ENCODE measurements around the gene ELMOD3. TPM values are rescaled to one million over a fixed set of nuclear protein-coding genes. Genes with fewer than 3 reads are reported as not detected.
A peak's percentile ranks its signal among the peaks of the same experiment; 100 is the strongest.
"Not testable (repeated sequence)": the region's sequence is repeated elsewhere in the genome, so short reads cannot be mapped to it uniquely, and the experiment has no call there.

The ELMOD3 gene
- total RNA-seq, 1 donor from 2014 or later: 18.9 TPM

- Mint-ChIP-seq H3K9me3 (peaks cover 20% of the 10 kb centered on the region), H3K36me3 (ENCODE audit: low read depth) (peaks cover 77% of the 10 kb centered on the region), H3K4me1 (ENCODE audit: low read depth) (peaks cover 23% of the 10 kb centered on the region), H3K27ac (no peak overlapping the region), H3K4me3 (ENCODE audit: low read depth) (no peak overlapping the region), H3K27me3 (ENCODE audit: low read depth) (no peaks in the 10 kb centered on the region)
- intact Hi-C loops (cut with micrococcal nuclease): no loop called here
- no peak for DNase-seq (ENCODE audit: low spot score)
Observed at GRCh38 chr2:85401844-85402243, 47.3 kb downstream of the ELMOD3 start.

- peak; percentile 70 for DNase-seq (ENCODE audit: low spot score)
- peak overlapping the region; percentile 80 for H3K27ac Mint-ChIP-seq
- intact Hi-C loops (cut with micrococcal nuclease): loop anchor here (5.0 kb wide), 2 partner anchors 78 to 702 kb away; partner anchors contain the start of genes POLR1A, PTCD3 and TGOLN2
- H3K9me3 Mint-ChIP-seq: peaks cover 24% of the 10 kb centered on the region
- peaks cover 41% of the 10 kb centered on the region for H3K4me1 Mint-ChIP-seq (ENCODE audit: low read depth)
- H3K4me3 Mint-ChIP-seq (ENCODE audit: low read depth): peak overlapping the region; percentile 58
- no peaks in the 10 kb centered on the region for H3K27me3 Mint-ChIP-seq (ENCODE audit: low read depth)
- peaks cover 54% of the 10 kb centered on the region for H3K36me3 Mint-ChIP-seq (ENCODE audit: low read depth)
Observed at GRCh38 chr2:85405201-85406059, 50.9 kb downstream of the ELMOD3 start.

- H3K4me3 Mint-ChIP-seq (ENCODE audit: low read depth): peak within 1 kb of the TSS; percentile 88
- peak; percentile 56 for DNase-seq (ENCODE audit: low spot score)
- intact Hi-C loops (cut with micrococcal nuclease): loop anchor here (2.0 to 5.0 kb wide), 3 partner anchors 83 to 697 kb away; partner anchors contain the start of genes MAT2A, POLR1A, PTCD3 and TGOLN2
- H3K27me3 Mint-ChIP-seq (ENCODE audit: low read depth): no peaks in the 10 kb centered on the region
- H3K36me3 Mint-ChIP-seq (ENCODE audit: low read depth): peaks cover 18% of the 10 kb centered on the region
- peaks cover 5% of the 10 kb centered on the region for H3K9me3 Mint-ChIP-seq
- peak within 1 kb of the TSS; percentile 83 for H3K27ac Mint-ChIP-seq
- H3K4me1 Mint-ChIP-seq (ENCODE audit: low read depth): peaks cover 56% of the 10 kb centered on the region
Observed at GRCh38 chr2:85409845-85410583, 55.4 kb downstream of the ELMOD3 start, which contains the start of gene CAPG. TSS of gene CAPG (minus strand) at chr2:85410366. CDS start at chr2:85402145, 8,221 bp downstream.

GRCh38 chr2:85410584-85411404 is 56.2 kb downstream of the ELMOD3 start:
- no peak for DNase-seq (ENCODE audit: low spot score)
- peaks cover 55% of the 10 kb centered on the region for H3K4me1 Mint-ChIP-seq (ENCODE audit: low read depth)
- H3K27ac Mint-ChIP-seq: peak overlapping the region; percentile 83
- H3K4me3 Mint-ChIP-seq (ENCODE audit: low read depth): peak overlapping the region; percentile 88
- H3K27me3 Mint-ChIP-seq (ENCODE audit: low read depth): no peaks in the 10 kb centered on the region
- intact Hi-C loops (cut with micrococcal nuclease): no loop called here
- H3K36me3 Mint-ChIP-seq (ENCODE audit: low read depth): peaks cover 10% of the 10 kb centered on the region
- H3K9me3 Mint-ChIP-seq: peaks cover 4% of the 10 kb centered on the region

- peaks cover 9% of the 10 kb centered on the region for H3K36me3 Mint-ChIP-seq (ENCODE audit: low read depth)
- no peak overlapping the region for H3K27ac Mint-ChIP-seq
- peaks cover 51% of the 10 kb centered on the region for H3K4me1 Mint-ChIP-seq (ENCODE audit: low read depth)
- intact Hi-C loops (cut with micrococcal nuclease): no loop called here
- H3K27me3 Mint-ChIP-seq (ENCODE audit: low read depth): no peaks in the 10 kb centered on the region
- no peak for DNase-seq (ENCODE audit: low spot score)
- peak overlapping the region; percentile 88 for H3K4me3 Mint-ChIP-seq (ENCODE audit: low read depth)
- H3K9me3 Mint-ChIP-seq: peaks cover 4% of the 10 kb centered on the region
Observed at GRCh38 chr2:85411405-85411748, 56.8 kb downstream of the ELMOD3 start.

GRCh38 chr2:85413592-85414420 is 59.2 kb downstream of the ELMOD3 start:
- peak overlapping the region; percentile 85 for H3K4me3 Mint-ChIP-seq (ENCODE audit: low read depth)
- H3K4me1 Mint-ChIP-seq (ENCODE audit: low read depth): peaks cover 44% of the 10 kb centered on the region
- peak overlapping the region; percentile 62 for H3K27ac Mint-ChIP-seq
- no peaks in the 10 kb centered on the region for H3K9me3 Mint-ChIP-seq
- no peak for DNase-seq (ENCODE audit: low spot score)
- intact Hi-C loops (cut with micrococcal nuclease): no loop called here
- no peaks in the 10 kb centered on the region for H3K36me3 Mint-ChIP-seq (ENCODE audit: low read depth)
- H3K27me3 Mint-ChIP-seq (ENCODE audit: low read depth): no peaks in the 10 kb centered on the region

- DNase-seq (ENCODE audit: low spot score); H3K36me3 Mint-ChIP-seq (ENCODE audit: low read depth); H3K27me3 Mint-ChIP-seq (ENCODE audit: low read depth); intact Hi-C loops (cut with micrococcal nuclease); H3K9me3 Mint-ChIP-seq: not testable (repeated sequence)
- Mint-ChIP-seq H3K27ac (peak overlapping the region; percentile 25), H3K4me3 (ENCODE audit: low read depth) (peak overlapping the region; percentile 1), H3K4me1 (ENCODE audit: low read depth) (peaks cover 46% of the 10 kb centered on the region)
Observed at GRCh38 chr2:85414421-85414759, 59.8 kb downstream of the ELMOD3 start.

- intact Hi-C loops (cut with micrococcal nuclease): loop anchor here (5.0 kb wide), 2 partner anchors 182 to 197 kb away; partner anchors contain the start of genes C2orf68 and RNF181
- Mint-ChIP-seq H3K36me3 (ENCODE audit: low read depth) (no peaks in the 10 kb centered on the region), H3K4me1 (ENCODE audit: low read depth) (peaks cover 45% of the 10 kb centered on the region), H3K27ac (peak overlapping the region; percentile 42), H3K4me3 (ENCODE audit: low read depth) (peak overlapping the region; percentile 1), H3K9me3 (no peaks in the 10 kb centered on the region), H3K27me3 (ENCODE audit: low read depth) (no peaks in the 10 kb centered on the region)
- no peak for DNase-seq (ENCODE audit: low spot score)
Observed at GRCh38 chr2:85414761-85415553, 60.4 kb downstream of the ELMOD3 start.

GRCh38 chr2:85415980-85416650 is 61.5 kb downstream of the ELMOD3 start:
- no peak overlapping the region for H3K4me3 Mint-ChIP-seq (ENCODE audit: low read depth)
- H3K27ac Mint-ChIP-seq: peak overlapping the region; percentile 29
- peaks cover 44% of the 10 kb centered on the region for H3K4me1 Mint-ChIP-seq (ENCODE audit: low read depth)
- intact Hi-C loops (cut with micrococcal nuclease): loop anchor here (5.0 kb wide), 2 partner anchors 181 to 196 kb away; partner anchors contain the start of genes C2orf68 and RNF181
- H3K36me3 Mint-ChIP-seq (ENCODE audit: low read depth): no peaks in the 10 kb centered on the region
- DNase-seq (ENCODE audit: low spot score): no peak
- no peaks in the 10 kb centered on the region for H3K27me3 Mint-ChIP-seq (ENCODE audit: low read depth)
- no peaks in the 10 kb centered on the region for H3K9me3 Mint-ChIP-seq

GRCh38 chr2:85418132-85419008 is 63.8 kb downstream of the ELMOD3 start, which contains the start of gene SH2D6:
TSS of gene SH2D6 (plus strand) at chr2:85418714. CDS start at chr2:85429466, 10,752 bp downstream.
- Mint-ChIP-seq H3K4me1 (ENCODE audit: low read depth) (peaks cover 40% of the 10 kb centered on the region), H3K27me3 (ENCODE audit: low read depth) (no peaks in the 10 kb centered on the region), H3K4me3 (ENCODE audit: low read depth) (peak within 1 kb of the TSS; percentile 97)

More at GRCh38 chr2:85418132-85419008, 63.8 kb downstream of the ELMOD3 start, which contains the start of gene SH2D6:
- no peaks in the 10 kb centered on the region for H3K36me3 Mint-ChIP-seq (ENCODE audit: low read depth)
- intact Hi-C loops (cut with micrococcal nuclease): loop anchor here (1.0 to 5.0 kb wide), 4 partner anchors 64 to 194 kb away; partner anchors contain the start of genes C2orf68, ELMOD3, MAT2A and RETSAT
- peak; percentile 76 for DNase-seq (ENCODE audit: low spot score)
- H3K9me3 Mint-ChIP-seq: no peaks in the 10 kb centered on the region
- peak within 1 kb of the TSS; percentile 98 for H3K27ac Mint-ChIP-seq
